ENCODE measurements around the gene WDFY2. TPM values are rescaled to one million over a fixed set of nuclear protein-coding genes. Genes with fewer than 3 reads are reported as not detected.

WDFY2 gene
- polyA plus RNA-seq, 1 donor from 2014 or later = 5.3 TPM

- Histone ChIP-seq H3K36me3 (ENCODE audit: insufficient read depth, low read length) (no peaks in the 10 kb centered on the region), H3K9me3 (ENCODE audit: low read length) (no peaks in the 10 kb centered on the region), H3K9ac (ENCODE audit: low read length) (no peak overlapping the region), H4K20me1 (ENCODE audit: insufficient read depth) (no peaks in the 10 kb centered on the region), H2AFZ (ENCODE audit: low read depth, low read length) (no peak overlapping the region), H3K27ac (ENCODE audit: low read length) (no peak overlapping the region), H3K9me2 (ENCODE audit: insufficient read depth, low read length) (no peaks in the 10 kb centered on the region), H3K79me2 (replicated peaks; ENCODE audit: insufficient read depth, low read length) (no peaks in the 10 kb centered on the region), H3K27me3 (ENCODE audit: insufficient read depth, low read depth, low read length) (no peaks in the 10 kb centered on the region), H3F3A (ENCODE audit: insufficient read depth, low read length, poor library complexity, severe bottlenecking) (no peaks in the 10 kb centered on the region), H3K4me3 (ENCODE audit: low read length) (no peak overlapping the region), H3K4me2 (ENCODE audit: low read length) (no peak overlapping the region)
- TF ChIP-seq MXI1 (conservative IDR thresholded peaks at IDR 0.05; ENCODE audit: poor library complexity, severe bottlenecking) (no peak), SMC3 (conservative IDR thresholded peaks at IDR 0.05; ENCODE audit: poor library complexity) (no peak), EP300 (conservative IDR thresholded peaks at IDR 0.05; ENCODE audit: poor library complexity, severe bottlenecking) (no peak), POLR2AphosphoS5 (IDR thresholded peaks at IDR 0.05) (no peak), TAF1 (IDR thresholded peaks at IDR 0.05; ENCODE audit: low read depth) (no peak), RAD21 (conservative IDR thresholded peaks at IDR 0.05) (no peak), EZH2 (IDR thresholded peaks at IDR 0.05; ENCODE audit: borderline replicate concordance, insufficient read depth, low read length, poor library complexity, severe bottlenecking) (no peak)
- TF ChIP-seq, protein P1, sequence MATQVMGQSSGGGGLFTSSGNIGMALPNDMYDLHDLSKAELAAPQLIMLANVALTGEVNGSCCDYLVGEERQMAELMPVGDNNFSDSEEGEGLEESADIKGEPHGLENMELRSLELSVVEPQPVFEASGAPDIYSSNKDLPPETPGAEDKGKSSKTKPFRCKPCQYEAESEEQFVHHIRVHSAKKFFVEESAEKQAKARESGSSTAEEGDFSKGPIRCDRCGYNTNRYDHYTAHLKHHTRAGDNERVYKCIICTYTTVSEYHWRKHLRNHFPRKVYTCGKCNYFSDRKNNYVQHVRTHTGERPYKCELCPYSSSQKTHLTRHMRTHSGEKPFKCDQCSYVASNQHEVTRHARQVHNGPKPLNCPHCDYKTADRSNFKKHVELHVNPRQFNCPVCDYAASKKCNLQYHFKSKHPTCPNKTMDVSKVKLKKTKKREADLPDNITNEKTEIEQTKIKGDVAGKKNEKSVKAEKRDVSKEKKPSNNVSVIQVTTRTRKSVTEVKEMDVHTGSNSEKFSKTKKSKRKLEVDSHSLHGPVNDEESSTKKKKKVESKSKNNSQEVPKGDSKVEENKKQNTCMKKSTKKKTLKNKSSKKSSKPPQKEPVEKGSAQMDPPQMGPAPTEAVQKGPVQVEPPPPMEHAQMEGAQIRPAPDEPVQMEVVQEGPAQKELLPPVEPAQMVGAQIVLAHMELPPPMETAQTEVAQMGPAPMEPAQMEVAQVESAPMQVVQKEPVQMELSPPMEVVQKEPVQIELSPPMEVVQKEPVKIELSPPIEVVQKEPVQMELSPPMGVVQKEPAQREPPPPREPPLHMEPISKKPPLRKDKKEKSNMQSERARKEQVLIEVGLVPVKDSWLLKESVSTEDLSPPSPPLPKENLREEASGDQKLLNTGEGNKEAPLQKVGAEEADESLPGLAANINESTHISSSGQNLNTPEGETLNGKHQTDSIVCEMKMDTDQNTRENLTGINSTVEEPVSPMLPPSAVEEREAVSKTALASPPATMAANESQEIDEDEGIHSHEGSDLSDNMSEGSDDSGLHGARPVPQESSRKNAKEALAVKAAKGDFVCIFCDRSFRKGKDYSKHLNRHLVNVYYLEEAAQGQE (IDR thresholded peaks at IDR 0.05; ENCODE audit: borderline replicate concordance) = no peak
- TF ChIP-seq, protein P2, sequence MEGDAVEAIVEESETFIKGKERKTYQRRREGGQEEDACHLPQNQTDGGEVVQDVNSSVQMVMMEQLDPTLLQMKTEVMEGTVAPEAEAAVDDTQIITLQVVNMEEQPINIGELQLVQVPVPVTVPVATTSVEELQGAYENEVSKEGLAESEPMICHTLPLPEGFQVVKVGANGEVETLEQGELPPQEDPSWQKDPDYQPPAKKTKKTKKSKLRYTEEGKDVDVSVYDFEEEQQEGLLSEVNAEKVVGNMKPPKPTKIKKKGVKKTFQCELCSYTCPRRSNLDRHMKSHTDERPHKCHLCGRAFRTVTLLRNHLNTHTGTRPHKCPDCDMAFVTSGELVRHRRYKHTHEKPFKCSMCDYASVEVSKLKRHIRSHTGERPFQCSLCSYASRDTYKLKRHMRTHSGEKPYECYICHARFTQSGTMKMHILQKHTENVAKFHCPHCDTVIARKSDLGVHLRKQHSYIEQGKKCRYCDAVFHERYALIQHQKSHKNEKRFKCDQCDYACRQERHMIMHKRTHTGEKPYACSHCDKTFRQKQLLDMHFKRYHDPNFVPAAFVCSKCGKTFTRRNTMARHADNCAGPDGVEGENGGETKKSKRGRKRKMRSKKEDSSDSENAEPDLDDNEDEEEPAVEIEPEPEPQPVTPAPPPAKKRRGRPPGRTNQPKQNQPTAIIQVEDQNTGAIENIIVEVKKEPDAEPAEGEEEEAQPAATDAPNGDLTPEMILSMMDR (IDR thresholded peaks at IDR 0.05; ENCODE audit: poor library complexity, severe bottlenecking) = no peak
Measured at GRCh38 chr13:51659276-51660127, 75.2 kb downstream of the WDFY2 start.

- no peaks in the 10 kb centered on the region for H3F3A ChIP-seq (ENCODE audit: insufficient read depth, low read length, poor library complexity, severe bottlenecking)
- no peak overlapping the region for H2AFZ ChIP-seq (ENCODE audit: low read depth, low read length)
- H3K4me2 ChIP-seq (ENCODE audit: low read length) = no peak overlapping the region
- H3K4me3 ChIP-seq (ENCODE audit: low read length) = no peak overlapping the region
- H3K27ac ChIP-seq (ENCODE audit: low read length) = no peak overlapping the region
- H3K36me3 ChIP-seq (ENCODE audit: insufficient read depth, low read length) = no peaks in the 10 kb centered on the region
- H3K79me2 ChIP-seq (replicated peaks; ENCODE audit: insufficient read depth, low read length) = no peaks in the 10 kb centered on the region
- H3K9me2 ChIP-seq (ENCODE audit: insufficient read depth, low read length) = no peaks in the 10 kb centered on the region
- no peaks in the 10 kb centered on the region for H3K27me3 ChIP-seq (ENCODE audit: insufficient read depth, low read depth, low read length)
- H4K20me1 ChIP-seq (ENCODE audit: insufficient read depth) = no peaks in the 10 kb centered on the region
- no peak for TF ChIP-seq EP300 (conservative IDR thresholded peaks at IDR 0.05; ENCODE audit: poor library complexity, severe bottlenecking)
- no peak for TF ChIP-seq POLR2AphosphoS5 (IDR thresholded peaks at IDR 0.05)
- TF ChIP-seq, protein P1 (IDR thresholded peaks at IDR 0.05; ENCODE audit: borderline replicate concordance) = no peak
- TF ChIP-seq, protein P2 (IDR thresholded peaks at IDR 0.05; ENCODE audit: poor library complexity, severe bottlenecking) = no peak
- no peak for TF ChIP-seq MXI1 (conservative IDR thresholded peaks at IDR 0.05; ENCODE audit: poor library complexity, severe bottlenecking)
- TF ChIP-seq TAF1 (IDR thresholded peaks at IDR 0.05; ENCODE audit: low read depth) = no peak
- TF ChIP-seq EZH2 (IDR thresholded peaks at IDR 0.05; ENCODE audit: borderline replicate concordance, insufficient read depth, low read length, poor library complexity, severe bottlenecking) = no peak
- no peak for TF ChIP-seq SMC3 (conservative IDR thresholded peaks at IDR 0.05; ENCODE audit: poor library complexity)
- no peaks in the 10 kb centered on the region for H3K9me3 ChIP-seq (ENCODE audit: low read length)
- no peak overlapping the region for H3K9ac ChIP-seq (ENCODE audit: low read length)
Measured at GRCh38 chr13:51660813-51661212, 76.6 kb downstream of the WDFY2 start.
